NCI-H1048 (cell line): ENCODE measurements around the gene OTUD1.

Source experiments
- DNase-seq: peaks from one replicate; lab custom pipeline; 2025; lab: John Stamatoyannopoulos, UW

OTUD1 gene

DNA sequence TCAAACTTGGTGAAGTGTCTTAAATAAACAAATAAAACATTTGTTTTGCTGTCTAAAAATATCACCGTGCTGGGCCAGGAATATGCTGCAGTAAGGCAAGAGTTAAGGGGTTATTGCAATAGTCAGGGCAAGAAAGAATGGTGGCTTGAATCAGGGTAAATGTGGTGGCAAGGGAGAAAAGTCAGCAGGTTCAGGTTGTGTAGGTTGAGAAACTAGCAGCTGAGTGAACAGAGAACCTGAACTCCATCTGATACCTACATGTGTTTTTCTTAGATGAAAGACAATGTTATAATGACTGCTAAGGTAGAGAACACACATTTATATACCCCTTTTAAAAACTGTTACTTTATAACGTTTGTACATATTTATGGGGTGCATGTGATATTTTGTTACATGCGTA, 28.7 kb downstream of the OTUD1 start:
- no peak for DNase-seq

DNA sequence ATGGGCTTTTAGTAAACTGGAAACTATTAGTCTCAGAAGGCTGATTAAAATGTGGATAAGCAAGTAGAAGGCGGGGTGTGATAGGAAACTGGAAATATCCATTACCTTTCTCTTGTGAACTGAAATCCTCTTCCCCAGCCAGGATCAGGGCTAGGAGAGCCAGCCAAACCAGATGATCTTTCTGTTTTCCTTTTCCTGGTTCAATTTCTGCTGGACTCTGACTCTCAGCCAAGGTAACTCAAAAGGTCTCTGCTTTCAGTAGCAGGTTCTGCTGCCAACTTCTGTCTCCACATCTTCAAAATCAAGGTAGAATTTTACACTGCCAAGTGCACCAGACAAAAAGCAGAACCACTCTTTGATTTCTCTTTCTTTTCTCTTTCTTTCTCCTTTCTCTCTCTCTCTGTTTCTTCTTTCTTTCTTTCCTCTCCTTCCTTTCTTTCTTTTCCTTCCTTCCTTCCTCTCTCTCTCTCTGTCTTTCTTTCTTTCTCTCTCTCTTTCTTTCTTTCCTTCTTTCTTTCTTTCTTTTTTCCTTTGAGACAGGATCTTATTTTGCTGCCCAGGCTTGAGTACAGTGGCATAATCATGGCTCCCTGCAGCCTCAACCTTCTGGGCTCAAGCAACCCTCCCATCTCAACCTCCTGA, 30.8 kb downstream of the OTUD1 start:
- no peak for DNase-seq

DNA sequence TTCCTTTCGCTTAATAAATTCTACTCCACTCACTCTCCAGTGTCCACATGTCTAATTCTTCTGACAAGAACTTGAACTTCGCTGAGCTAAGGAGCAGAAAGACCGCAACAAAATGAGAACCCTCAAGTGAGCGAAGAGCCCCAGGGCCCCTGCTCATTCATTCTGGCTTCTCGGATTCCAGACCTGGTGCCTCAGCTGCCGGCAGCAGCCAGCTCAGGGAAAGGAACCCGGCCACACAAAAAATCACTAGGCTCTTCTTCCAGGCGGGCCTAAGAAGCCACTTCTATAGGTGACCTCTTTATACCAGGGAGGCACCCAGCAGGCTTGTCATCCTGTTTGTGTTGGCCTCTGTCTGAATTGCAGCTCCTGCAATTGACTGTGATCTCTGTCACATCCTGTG, 33.3 kb downstream of the OTUD1 start:
- no peak for DNase-seq

DNA sequence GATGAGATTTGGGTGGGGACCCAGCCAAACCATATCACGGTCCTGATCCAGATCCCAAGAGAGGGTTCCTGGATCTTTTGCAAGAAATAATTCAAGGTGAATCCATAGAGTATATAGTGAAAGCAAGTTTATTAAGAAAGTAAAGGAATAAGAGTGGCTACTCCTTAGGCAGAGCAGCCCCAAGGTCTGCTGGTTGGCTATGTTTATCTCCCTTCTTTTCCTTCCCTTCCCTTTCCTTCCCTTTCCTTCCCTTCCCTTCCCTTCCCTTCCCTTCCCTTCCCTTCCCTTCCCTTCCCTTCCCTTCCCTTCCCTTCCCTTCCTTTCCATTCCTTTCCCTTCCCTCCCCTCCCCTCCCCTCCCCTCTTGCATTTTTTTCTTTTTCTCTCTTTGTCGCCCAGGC, 35.2 kb downstream of the OTUD1 start:
- DNase-seq, result no peak

DNA sequence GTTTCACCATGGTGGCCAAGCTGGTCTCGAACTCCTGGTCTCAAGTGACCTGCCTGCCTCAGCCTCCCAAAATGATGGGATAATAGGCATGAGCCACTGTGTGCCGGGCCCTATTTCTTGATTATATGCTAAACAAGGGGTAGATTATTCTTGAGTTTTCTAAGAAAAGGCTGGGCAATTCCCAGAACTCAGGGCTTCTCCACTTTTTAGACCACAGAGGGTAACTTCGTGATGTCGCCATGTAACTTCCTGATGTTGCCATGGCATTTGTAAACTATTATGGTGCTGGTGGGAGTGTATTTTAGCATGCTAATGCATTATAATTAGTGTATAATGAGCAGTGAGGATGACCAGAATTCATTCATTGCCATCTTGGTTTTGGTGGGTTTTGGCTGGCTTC, 35.8 kb downstream of the OTUD1 start:
- no peak for DNase-seq

DNA sequence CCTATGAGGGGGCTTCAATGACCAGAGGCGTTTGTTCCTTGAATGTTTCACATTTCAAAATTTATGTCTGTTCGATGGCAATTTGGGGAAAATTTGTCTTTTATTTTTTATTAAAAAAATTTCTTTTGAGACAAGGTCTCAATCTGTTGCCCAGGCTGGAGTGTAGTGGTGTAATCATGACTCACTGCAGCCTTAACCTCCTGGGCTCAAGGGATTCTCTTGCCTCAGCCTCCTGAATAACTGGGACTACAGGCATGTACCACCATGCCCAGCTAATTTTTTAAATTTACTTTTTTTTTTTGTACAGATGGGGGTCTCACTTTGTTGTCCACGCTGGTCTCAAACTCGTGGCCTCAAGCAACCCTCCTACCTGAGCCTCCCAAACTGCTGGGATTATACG, 39.7 kb downstream of the OTUD1 start:
- DNase-seq, result no peak

DNA sequence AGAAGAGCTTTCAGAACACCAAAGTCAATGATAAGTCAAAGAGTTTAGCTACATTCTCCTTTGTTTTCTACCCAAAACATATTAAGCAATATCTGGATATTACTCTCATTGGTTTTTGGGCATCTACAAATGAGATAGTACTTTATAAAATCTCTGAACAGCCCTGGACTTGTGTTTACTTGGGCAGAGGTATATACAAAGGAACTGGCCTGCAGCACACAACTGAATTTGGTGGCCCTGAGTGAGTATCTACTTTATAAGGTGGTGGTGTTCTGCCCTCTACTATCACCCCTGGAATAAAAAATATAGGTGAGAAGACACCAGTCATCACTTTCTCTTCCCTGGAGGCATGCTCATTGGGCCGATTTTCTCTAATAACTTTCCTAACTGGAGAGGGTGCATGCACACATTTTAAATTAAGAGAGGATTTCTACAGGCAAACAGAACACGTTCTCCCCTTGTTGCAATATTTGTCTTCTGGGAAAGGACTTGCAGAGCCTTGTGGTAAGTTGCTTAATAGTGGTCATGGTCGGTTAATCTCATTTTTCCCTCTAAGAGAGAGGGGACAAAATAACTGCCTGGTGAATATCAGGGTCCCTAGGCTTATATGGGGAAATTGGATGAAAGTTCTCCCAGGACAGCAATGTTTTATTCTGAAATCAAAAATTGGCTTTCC, 41.1 kb downstream of the OTUD1 start:
- no peak for DNase-seq

DNA sequence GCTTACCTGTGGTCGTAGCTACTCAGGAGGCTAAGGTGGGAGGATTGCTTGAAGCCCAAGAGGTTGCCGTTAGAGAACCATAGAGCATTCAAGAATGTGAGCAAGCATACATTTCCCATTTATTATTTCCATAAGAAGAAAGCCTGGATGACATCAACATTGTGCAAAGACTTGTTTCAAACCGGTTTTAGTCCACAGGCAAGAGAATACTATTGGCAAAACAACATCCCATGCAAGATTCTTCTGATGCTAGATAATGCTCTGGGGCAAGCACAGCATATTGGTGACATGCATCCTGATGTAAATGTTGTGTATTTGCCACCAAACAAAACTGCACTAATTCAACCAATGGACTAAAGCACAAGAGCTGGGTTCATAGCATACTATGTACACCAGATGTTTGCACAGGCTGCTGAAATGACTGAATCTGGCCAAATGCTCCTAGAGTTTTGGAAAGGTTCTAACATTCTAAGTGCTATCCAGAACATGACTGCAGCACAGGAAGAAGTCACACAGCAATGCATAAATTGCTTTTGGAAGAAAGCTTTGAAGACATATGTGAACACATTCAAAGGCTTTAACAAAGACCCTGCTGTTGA, 42.6 kb downstream of the OTUD1 start:
- no peak for DNase-seq

DNA sequence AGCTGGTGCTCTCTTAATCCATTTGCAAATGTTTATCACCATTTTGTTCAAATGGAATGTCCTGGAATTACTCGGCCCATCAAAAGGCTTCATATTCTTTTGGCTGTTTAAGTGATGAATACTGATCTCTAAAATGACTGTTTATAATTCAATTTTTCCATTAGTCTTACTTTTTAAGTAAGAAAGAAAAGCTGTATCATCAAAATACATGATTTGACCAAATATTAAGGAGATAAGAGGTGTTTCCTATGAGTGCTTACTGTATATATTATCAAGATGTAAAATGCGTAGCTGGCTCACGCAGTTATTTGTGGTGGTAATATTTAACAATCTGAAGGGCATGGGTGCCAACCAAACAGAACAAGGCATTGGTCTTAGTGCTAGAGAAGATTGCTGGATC, 51.2 kb downstream of the OTUD1 start:
- DNase-seq, result no peak
